GM04503 (cell line): ENCODE results near the gene HTT.

Experiments used
- DNase-seq: peaks from one replicate; pipeline ENCODE4 v3.0.0-alpha.2; 2012; ENCODE audit warnings: low read depth

Gene HTT

DNA sequence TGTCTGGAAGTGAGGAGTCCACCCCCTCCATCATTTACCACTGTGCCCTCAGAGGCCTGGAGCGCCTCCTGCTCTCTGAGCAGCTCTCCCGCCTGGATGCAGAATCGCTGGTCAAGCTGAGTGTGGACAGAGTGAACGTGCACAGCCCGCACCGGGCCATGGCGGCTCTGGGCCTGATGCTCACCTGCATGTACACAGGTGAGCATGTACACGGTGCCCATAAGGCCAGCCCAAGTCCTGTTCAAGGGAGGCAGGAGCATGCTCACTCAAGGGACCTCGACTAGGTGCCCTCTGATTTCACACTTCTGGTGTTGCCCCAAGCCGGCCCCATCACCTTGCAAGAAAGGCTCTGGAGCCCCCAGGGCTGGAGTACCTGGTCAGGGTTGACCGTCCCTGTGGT is 161.1 kb downstream of the HTT start:
- no peak for DNase-seq

- no peak for DNase-seq
These were observed 161.9 kb downstream of the HTT start for GRCh38 chr4:3236326-3236878.

- no peak for DNase-seq
These were observed 162.8 kb downstream of the HTT start for GRCh38 chr4:3237266-3237665.

GRCh38 chr4:3237712-3238560 is 163.5 kb downstream of the HTT start:
- DNase-seq = no peak

GRCh38 chr4:3238721-3239120 is 164.2 kb downstream of the HTT start:
- DNase-seq = no peak

DNA sequence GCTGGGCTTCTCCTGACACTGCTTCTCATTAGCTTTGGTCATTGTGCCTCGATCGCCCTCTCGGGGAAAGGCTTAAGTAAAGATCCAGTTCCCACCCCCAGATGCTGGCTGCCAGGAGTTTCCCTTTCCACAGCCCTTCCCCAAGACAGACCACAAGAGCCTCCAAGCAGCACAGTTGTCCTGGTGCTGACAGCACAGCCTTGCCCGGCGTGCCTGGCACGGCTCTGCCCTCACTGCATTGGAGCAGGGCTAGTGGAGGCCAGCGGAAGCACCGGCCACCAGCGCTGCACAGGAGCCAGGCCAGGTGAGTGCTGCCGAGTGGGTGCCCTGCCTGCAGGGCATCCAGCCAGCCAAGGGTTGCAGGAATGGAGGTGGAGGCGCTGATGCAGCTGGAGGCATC is 164.8 kb downstream of the HTT start:
- DNase-seq = no peak

- no peak for DNase-seq
These were observed 165.8 kb downstream of the HTT start for GRCh38 chr4:3239998-3240920.

GRCh38 chr4:3240936-3241522 is 166.5 kb downstream of the HTT start:
- DNase-seq = no peak

- no peak for DNase-seq
These were observed 167.5 kb downstream of the HTT start for GRCh38 chr4:3241898-3242524.

DNA sequence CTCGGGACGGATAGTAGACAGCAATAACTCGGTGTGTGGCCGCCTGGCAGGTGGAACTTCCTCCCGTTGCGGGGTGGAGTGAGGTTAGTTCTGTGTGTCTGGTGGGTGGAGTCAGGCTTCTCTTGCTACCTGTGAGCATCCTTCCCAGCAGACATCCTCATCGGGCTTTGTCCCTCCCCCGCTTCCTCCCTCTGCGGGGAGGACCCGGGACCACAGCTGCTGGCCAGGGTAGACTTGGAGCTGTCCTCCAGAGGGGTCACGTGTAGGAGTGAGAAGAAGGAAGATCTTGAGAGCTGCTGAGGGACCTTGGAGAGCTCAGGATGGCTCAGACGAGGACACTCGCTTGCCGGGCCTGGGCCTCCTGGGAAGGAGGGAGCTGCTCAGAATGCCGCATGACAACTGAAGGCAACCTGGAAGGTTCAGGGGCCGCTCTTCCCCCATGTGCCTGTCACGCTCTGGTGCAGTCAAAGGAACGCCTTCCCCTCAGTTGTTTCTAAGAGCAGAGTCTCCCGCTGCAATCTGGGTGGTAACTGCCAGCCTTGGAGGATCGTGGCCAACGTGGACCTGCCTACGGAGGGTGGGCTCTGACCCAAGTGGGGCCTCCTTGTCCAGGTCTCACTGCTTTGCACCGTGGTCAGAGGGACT is 168.8 kb downstream of the HTT start:
- DNase-seq = no peak

DNA sequence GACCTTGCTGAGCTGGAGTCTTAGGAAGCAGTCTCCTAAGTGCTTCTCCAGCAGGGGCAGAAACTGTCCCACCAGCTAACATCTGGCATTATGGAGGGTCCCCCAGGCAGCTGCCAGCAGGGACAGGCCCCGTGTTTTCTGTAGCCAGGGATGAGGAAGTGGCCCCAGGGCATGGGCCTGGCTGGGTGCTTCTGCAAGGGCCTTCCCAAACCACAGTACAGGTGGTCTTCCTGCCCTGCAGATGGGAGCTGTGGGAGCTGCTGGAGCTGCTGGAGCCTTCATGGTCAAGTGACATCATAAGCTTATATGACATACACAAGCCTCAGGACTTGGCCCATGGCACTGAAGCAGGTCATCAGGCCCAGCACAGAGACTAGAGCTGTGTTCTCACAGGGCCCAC is 169.5 kb downstream of the HTT start:
- no peak for DNase-seq

GRCh38 chr4:3244747-3245146 is 170.3 kb downstream of the HTT start:
- DNase-seq = no peak

DNA sequence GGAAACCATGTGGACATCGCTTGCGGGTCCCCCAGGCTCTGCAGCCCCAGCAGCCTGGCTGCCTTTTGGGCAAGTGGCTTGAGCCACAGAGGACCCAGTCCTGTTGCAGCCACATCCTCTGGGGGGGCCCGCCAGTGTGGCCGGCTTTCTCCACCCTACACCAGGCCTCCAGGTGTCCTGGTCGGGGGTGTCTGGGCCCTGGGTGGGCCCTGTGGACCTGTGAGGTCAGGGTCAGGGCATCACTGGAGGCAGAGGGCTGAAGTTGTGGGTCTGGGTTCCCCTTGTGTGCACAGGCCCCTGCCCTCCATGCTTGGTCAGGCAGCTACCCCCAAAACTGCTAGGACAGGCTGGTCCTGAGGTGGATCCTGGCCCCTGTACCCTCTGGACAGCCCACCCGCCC is 171.2 kb downstream of the HTT start:
- DNase-seq = no peak

GRCh38 chr4:3246458-3247398 is 172.2 kb downstream of the HTT start:
- DNase-seq = no peak

DNA sequence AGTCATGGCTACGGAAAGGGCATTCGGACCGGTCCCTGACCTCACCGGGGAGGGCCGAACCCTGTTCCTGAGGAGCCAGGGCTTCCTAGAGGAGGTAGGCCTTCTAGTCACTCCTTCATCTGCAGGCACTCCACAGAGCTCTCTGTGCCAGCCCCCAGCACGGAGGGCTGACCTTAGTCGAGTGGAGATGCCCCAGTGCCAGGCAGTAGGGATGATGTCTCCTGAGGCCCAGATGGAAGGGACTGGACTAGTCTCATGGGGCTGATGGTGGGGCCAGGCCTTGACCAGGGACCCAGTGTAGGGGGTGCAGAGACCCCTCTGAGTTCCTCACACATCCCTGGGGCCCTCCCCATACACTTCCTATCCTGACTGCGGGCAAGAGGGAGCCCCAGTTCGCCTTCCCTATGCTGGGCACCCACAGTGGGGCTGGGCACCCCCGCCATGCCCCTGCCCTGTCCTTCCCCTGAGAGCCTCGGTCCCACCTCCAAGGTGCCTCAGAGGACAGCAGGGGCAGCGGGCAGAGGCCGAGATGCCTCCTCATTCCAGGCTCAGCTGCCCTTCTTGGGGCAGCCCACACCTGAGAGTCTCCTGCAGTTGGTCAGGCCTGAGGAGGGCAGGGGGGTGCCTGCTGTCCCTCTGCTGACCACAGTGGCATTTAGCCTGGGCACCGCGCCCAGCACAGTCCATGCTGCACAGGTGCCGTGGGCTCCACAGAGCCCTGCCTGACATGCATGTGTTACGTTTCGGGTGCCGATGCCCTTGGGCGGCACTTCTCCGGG is 173.1 kb downstream of the HTT start:
- no peak for DNase-seq

- no peak for DNase-seq
These were observed 173.6 kb downstream of the HTT start for GRCh38 chr4:3248178-3248480.

DNA sequence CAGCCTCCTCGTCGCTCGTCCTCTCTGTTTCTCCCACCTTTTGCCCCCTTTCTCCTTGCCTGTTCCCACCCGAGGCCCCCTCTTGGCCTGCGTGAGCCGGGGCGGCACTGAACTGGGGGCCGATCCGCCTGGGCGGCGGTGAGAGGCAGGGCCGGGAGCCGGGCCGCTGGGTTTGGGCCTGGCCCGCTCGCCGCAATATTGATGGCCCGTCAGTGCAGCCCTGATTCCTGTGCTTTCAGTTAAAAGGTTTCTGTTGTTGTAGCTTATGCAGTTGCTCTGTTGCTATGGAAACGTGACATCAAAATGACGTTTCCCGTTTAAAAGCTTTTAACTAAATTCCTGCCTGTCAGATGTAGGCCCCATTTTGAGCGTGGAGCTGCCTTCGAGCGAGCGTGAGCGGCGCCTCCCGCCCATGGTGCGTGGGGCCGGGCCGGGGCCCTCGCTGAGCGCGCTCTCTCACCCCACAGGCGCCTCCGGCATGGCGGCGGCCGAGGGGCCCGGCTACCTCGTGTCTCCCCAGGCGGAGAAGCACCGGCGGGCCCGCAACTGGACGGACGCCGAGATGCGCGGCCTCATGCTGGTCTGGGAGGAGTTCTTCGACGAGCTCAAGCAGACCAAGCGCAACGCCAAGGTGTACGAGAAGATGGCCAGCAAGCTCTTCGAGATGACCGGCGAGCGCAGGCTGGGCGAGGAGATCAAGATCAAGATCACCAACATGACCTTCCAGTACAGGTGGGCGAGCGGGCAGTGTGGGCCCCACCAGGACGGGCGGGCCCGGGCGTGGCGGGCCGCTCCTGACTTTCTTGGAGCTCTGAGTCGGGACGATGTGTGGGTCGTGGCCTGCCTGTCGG is 174.6 kb downstream of the HTT start, which contains the start of gene MSANTD1:
Gene MSANTD1, plus strand, starts transcription at position 349 of the 851 bp plus-strand sequence. Its CDS starts 64 bp downstream, at position 413.
- no peak for DNase-seq

DNA sequence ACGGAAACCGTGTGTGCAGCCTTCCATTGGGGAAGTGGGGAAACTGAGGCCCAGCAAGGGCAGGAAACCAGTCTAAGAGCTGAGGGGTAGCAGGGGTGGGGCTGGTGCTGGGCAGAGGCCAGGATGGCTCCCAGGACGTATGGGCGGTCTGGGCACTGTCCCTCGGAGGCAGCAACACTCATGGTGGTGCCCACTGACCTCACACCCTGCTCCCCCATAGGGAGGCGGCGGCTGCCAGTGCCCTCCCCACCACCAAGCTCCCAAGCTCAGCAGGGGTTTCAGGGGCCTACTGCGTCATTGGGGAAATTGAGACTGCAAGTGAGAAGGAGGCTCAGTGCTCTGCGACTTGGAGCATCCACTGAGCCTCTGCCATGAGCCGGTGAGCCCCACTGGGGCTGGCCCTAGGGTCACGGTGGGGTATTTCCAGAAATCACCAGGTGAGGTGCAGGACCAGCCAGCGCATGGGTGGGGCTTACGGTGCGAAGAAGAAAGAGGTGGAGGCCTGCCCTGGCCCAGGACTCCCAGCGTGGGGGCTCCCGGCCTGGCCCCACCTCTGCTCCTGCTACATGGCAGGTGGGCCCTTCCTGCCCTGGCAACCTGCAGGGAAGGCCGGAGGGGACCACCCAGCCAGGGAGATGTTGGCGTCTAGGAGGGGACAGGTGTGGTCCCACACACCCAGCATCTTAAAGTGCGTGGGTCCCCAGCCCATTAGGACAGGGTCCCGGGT is 175.4 kb downstream of the HTT start:
- DNase-seq = no peak
